ENCODE data around the gene RAB11A.

RAB11A gene

DNA sequence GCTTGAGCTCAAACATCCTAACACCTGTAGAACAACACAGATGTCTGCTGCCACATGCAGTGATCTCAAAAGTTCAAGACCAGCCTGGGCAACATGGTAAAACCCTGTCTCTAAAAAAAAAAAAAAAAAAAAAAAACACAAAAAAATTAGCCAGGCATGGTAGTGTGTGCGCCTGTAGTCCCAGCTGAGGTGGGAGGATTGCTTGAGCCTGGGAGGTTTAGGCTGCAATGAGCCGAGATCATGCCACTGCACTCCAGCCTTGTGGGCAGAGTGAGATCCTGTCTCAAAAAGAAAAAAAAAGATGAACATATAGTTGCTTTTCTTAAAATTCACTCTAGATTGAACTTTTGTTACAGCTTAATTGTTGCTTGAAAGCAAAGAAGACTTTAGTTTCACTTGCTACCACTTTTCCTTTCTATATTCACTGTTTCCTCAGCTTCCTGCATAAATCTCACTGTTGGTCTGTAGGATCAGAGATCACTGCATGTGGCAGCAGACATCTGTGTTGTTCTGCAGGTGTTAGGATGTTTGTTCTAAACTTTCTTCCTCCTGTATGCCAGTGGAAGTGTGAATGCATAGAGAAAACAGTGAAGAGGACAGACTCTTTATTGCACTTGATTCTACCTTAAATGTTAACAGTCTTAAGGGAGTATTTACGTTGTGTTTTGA lies 12.6 kb downstream of the RAB11A start:
- intact Hi-C loops (cut with DNase I), result no loop called here
- DNase-seq, result no peak

DNA sequence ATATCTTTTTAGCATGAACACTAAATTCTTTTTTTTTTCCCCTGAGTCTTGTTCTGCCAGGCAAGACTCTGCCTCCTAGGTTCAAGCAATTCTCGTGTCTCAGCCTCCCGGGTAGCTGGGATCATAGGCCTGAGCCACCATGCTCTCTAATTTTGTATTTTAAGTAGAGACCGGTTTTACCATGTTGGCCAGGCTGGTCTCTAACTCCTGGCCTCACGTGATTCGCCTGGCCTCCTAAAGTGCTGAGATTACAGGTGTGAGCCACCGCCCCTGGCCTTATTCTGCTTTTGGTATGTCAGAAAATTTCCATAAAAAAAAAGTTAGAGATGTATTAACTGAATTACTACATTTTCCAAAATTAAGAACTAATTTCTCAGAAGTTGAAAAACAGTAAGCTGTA lies 14.3 kb downstream of the RAB11A start:
- intact Hi-C loops (cut with DNase I), result no loop called here
- DNase-seq, result no peak

DNA sequence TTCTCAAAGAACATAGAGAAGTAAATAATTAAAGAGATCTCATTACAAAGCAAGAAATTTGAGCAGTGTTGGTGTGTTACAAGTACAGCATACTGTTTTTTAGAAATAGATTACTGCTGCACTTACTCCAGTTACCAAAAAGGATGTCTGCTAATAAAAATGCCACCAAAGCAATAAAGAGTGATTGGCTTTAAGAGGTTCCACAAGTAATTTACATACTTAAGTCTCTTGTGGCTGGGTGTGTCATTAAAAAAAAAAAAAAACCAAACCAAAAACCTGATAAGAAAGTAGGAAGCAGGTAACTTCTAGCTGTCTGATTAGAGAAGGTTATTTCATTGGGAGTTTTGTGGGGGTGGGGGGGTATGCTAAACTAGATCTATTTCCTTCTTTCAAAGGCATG lies 15.2 kb downstream of the RAB11A start:
- intact Hi-C loops (cut with DNase I), result no loop called here
- no peak for DNase-seq

DNA sequence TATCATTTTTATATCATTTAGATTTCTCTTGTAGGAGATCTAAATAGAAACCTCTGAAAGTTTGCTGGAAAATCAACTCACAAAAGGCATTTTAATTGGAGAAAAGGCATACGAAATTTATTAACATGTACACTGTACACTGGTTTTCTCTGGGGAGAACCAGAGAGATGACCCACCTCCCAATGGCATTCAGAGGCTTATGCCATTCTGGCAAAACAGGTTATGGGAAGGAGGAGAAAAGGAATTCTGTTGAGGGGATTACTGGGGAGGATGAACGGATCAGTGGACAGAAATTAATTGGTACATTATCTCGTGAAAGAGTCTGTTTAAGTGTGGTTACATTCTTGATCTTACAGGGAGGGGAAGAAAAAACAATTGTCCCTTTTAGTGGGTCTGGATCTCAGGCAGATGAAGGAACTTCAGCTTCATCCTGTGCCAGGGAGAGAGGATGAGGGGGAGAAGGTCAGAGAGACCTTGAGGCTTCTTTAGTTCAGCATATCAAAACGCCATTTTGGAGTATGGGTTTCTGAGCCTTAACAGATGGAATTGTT lies 16.5 kb downstream of the RAB11A start:
- intact Hi-C loops (cut with DNase I), result no loop called here
- DNase-seq, result no peak

DNA sequence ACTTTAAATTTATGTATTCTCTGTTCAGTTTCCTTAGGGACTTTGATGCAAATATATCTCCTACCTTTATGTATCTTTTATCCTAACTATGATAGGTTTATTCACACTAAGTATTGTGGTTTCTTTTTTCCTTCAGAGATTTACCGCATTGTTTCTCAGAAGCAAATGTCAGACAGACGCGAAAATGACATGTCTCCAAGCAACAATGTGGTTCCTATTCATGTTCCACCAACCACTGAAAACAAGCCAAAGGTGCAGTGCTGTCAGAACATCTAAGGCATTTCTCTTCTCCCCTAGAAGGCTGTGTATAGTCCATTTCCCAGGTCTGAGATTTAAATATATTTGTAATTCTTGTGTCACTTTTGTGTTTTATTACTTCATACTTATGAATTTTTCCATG lies 18.3 kb downstream of the RAB11A start:
- intact Hi-C loops (cut with DNase I), result no loop called here
- DNase-seq, result no peak

DNA sequence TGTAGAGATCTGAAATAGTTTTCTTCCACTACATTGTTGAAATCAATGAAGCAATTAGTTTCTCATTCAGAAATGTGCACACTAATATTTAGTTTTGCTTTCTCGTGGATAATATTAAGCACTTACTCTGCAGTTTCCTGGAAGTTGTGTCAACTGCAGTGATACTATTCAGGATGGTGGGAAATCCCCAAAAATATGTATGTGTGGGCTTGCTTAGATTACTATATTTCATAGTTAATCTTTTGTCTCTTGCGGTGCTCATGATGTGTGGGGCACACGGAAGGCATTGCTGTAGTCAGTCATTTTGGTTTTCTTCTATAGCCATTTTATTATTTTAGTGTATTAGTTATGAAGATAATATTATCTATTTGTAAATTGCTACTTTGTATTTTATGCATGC lies 19.7 kb downstream of the RAB11A start:
- intact Hi-C loops (cut with DNase I), result no loop called here
- no peak for DNase-seq

DNA sequence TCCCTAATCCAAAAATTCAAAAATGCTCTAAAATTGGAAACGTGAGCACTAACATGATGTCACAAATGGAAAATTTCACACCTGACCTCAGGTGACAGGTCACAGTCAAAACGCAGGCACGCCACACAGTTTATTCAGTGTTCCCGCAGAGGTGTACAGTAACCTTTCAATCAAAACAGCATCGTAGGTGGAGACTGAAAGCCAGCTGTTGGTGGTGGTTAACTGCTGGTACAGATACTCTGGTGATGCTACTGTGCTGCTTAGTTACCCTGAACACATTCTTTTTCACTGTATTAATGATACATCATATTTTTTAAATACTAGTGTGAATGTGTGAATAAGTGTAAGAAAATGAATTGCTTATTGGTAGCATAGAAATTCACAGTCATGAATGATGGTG lies 23.8 kb downstream of the RAB11A start:
- intact Hi-C loops (cut with DNase I), result no loop called here
- no peak for DNase-seq

DNA sequence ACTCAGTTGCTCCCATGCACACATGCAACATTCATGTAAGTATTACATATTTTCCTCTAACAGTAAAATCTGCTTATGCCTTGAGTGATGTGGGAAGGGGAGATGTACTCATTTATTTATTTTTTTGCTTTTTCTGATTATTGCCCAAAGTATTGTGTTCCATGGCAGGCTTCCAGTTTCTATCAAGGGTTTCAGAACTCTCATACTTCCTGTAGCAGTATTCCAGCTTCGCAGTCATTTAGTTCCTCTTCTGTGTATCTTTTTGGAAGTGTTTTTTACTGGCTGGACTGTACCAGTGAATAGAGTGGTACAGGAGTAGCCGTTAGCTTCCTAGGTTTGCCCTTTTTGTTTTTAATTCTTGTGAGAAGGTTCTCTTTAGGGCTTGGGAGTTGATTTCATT lies 26.9 kb downstream of the RAB11A start:
- no peak for DNase-seq
- intact Hi-C loops (cut with DNase I), result no loop called here

DNA sequence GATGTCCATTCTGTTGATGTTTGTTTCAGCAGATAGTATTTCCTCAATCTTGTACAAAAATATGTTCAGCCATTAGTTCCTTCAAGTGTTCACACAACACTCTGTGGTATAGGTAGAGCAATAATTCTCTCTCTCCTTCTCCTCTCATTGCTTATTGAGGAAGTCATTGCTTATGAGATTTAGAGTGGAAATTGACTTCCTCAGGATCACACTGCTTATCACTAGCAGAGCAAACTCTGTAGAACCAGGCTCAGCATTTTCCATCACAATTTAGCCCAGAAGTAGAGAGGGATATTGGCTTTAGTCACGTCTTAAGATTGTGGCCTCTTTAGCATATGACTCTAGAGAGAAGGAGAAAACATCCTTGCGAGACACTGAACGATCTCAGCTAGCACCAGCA lies 31.2 kb downstream of the RAB11A start:
- DNase-seq, result no peak
- intact Hi-C loops (cut with DNase I), result no loop called here

DNA sequence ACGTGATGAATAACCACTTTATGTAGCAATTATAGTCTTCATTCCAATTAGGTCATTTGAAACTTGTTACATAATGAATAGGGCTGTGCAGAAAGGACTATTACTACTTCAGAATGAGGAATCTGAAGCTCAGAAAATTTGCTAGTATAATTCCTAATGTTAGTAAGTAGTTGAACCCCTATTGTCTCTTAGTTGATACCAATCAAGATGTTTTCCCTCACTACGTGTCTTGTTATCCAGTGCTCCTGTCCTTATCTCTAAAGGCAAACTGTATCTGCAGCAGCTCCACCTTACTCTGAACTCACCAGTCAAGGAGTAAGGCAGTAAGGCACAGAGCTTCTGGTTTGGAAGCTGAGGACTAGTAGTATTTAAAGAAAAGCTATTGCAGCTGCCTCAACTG lies 32.0 kb downstream of the RAB11A start:
- intact Hi-C loops (cut with DNase I), result no loop called here
- DNase-seq, result no peak

DNA sequence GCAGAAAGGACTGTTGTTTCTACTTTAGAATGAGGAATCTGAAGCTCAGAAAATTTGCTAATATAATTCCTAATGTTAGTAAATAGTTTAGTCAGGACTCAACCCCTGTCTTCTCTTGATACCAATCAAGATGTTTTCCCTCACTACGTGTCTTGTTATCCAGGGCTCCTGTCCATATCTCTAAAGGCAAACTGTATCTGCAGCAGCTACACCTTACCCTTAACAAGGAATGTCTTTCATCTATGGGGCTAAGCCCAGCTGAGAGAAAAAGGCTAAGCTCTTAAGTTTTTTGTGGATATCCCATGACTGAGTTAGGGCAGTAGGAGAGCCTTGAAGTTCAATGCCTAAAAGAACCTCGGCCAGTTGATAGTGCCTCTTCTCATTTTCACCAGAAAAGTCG lies 32.5 kb downstream of the RAB11A start:
- no peak for DNase-seq
- intact Hi-C loops (cut with DNase I), result no loop called here

DNA sequence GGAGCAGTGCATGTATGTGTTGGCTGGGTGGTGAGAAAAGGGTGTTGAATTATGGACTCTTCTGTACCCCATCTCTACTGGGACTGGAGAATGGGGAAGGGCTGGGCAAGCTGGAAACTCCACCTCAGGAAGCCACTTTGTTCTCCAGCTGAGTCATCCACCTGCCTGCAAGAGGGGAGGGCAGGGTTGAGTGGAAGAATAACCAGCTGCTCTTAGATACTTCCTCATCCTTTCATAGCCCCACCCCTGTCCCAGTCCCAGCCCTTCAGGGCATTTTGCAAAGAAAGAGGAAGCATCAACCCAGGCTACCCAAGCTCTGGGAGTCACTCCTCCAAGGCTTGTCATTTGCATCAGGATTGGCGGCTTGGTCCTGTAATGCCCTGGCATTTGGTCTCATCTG lies 33.1 kb downstream of the RAB11A start:
- DNase-seq, result no peak

DNA sequence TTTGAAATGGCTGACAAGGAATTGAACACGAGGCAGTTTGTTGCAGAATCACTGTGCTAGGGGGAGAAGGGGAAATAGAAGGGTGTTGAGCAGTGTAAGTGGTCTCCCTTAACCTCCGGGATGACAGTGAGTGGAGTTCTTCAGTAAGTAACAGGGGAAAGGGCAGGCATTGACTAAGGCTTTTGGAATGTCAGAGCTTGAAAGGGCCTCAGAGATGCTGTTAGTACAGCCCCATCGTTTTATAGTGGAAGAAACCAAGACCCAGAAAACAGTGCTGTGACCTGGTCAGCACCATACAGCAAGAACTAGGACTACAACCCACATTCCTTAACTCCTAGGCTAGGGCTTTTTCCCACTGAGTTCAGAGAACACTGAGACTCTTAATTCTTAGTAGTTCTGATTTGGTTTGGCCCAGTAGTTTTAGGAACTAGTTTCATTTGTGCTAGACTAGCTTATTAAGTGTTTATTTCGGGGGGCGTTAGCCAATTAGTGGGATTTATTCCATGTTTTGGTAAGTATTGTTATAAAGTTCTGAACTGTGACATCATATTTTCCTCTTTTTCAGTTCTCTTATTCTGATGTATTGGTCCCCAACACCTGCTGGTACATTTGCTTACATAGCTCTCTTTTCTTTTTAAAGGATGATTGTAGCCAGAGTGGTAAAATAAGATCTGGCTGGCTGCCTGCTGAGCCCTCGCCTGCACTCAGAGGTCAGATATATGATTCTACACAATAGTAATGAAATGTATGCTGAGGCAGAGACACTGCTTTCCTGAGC lies 34.2 kb downstream of the RAB11A start:
- DNase-seq, result no peak
- intact Hi-C loops (cut with DNase I), result no loop called here

More for the DNA sequence above, 33.1 kb downstream of the RAB11A start:
- intact Hi-C loops (cut with DNase I), result no loop called here

DNA sequence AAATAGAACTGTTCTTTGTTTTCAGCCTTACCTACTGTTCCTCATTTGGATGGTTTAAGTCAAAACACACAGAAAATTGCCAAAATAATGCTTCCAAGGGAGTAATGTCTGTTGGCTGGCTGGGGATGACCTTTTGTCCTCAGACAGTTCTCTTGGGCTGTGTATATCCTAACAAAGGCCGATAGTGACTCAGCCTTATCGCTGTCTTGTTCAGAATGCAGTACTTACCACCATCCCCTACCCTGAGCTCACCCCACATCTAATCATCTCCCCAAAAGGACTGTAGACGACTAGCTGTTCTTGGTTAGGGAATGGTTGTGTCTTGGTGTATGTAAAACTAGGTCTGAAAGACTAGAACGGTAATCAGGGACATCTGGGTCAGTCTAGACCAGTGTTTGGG lies 35.0 kb downstream of the RAB11A start:
- intact Hi-C loops (cut with DNase I), result no loop called here
- DNase-seq, result no peak

DNA sequence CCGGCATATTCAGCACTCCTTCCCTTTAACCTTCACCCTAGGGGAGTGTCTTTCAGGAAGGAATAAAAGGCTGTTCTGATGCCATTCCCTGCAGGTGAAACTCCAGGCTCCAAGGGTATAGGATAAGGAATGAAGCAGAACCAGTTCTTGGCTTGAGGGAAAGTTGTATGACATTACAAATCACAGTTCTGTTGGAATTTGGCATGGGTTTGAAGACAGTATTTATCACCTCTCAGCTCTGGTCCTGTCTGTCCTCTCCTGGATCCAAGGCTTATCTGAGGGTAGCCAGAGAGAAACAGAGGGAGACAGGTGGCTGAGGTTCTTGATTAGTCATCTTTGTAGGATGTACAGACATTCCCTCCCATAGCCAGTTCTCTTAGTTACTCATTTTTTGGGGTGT lies 37.1 kb downstream of the RAB11A start:
- intact Hi-C loops (cut with DNase I), result no loop called here
- DNase-seq, result no peak

DNA sequence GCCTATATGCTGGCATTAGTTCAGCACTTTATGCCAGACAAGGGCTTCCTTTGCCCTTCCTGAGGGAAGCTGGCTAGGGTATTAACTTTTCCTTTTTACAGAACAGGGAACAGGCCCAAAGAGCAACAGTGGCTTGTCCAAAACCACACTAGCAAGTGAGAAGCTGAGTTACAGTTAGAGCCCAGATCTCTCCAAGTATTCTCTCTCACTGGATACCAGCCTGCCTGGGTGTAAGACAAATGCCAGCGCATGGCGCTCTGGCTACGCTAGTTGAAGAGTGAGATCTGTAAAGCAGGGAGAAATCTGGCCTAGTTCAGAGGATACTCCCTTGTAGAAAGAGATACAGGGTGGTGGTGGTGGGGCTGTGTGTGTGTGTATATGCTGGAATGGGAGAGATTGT lies 38.4 kb downstream of the RAB11A start:
- DNase-seq, result no peak
- intact Hi-C loops (cut with DNase I), result no loop called here

DNA sequence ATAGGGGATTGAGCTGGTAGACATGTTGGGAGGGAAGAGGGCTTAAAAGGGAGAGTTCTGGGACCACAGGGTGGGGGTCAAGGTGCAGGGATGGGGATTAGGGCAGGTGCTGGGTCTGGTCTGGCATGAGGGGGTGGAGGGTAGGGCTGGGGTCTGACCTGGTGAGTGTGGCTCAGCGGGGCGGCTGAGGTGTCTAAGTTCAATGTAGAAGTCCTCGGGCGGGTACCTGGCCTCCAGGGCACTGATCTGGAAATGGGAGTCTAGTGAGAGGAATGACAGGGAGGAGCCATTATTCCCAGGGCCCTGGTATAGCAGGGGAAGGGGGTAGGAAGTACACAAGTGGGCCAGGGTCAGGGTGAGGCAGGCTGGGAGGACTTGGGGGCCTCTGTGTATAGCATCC lies 39.6 kb downstream of the RAB11A start:
- DNase-seq, result no peak
- intact Hi-C loops (cut with DNase I), result no loop called here

DNA sequence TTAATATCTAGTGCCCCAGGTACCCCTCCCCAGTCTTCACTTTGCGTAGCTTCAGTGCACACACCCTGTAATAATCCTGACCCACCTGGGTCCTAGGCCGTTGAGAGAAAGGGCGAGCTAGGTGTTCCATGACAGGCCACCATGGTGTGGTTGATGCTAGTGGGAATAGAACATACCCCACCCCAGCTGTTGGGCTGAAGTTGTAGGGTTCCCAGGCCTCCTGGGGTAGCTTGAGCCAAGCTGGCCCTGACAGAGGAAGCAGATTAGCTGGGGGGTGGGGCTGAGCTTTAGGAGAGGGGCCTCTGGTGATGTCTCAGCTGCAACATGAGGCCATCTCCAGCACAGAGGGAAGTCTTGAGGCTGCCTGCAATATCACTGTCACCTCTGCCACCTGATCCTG lies 40.5 kb downstream of the RAB11A start:
- no peak for DNase-seq
- intact Hi-C loops (cut with DNase I), result no loop called here

DNA sequence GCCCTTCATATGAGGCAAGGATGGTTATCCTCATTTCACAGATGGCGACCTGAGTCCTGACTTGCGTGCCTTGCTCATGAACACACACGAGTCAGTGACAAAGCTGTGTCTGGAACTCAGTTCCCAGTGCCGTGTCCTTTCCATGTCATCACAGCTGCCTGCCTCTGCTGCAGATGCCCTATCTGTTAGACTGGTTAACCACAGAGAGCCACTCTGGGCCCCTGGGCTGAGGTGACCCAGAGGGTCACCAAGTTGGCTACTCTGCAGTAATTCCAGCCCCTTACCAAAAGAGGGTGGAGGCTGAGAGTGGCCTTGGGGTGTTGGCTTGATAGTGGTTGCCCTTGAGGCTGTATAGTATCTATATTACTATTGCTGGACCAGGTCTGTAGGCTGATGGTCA lies 41.0 kb downstream of the RAB11A start:
- intact Hi-C loops (cut with DNase I), result no loop called here
- no peak for DNase-seq

DNA sequence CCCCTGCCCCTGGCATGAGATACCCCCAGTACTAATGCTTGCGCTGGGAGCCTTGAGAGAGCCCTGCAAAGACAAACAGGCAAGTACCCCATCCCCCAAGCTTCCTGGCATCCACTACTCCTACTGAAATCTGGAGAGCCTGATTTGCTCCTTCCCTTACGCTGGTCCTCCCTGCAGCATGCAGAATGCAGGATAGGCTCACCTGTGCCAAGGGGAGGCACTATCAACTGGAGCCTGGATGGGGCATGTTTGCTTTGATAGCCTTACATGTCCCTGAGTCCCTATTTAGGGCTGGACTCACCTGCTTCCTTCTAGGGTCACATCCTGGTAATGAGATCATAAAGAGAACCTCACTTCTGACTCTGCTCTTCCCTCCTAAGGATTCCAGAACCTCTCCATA lies 42.9 kb downstream of the RAB11A start:
- intact Hi-C loops (cut with DNase I), result no loop called here

DNA sequence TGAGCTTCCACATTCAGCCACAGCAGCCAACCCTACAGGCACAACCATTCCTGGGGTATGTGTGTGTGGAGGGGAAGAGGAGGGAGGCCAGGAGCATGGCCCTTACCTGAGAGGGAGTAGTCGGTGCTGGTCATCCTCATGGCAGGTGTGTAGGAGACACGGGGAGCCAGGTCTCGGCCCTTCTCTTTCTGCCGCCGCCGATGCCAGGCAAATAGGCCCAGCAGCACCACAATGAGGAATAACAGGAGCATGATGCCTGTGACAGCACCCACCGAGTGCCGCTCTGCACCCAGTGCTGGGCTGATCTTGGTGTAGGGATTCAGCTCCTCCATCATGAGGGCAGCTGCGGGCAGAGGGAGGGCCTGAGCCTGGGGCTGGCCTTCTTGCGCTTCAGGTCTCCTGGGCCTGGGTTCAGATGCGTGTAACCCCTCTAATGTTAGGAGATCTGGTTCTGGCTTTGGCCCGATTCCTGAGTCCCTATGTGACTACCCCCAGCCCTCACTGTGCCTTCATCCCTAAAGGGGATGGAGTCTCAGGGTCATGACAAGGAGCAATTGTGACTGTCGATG lies 44.4 kb downstream of the RAB11A start:
- DNase-seq, result no peak
- intact Hi-C loops (cut with DNase I), result no loop called here

More for the DNA sequence above, 42.9 kb downstream of the RAB11A start:
- no peak for DNase-seq

DNA sequence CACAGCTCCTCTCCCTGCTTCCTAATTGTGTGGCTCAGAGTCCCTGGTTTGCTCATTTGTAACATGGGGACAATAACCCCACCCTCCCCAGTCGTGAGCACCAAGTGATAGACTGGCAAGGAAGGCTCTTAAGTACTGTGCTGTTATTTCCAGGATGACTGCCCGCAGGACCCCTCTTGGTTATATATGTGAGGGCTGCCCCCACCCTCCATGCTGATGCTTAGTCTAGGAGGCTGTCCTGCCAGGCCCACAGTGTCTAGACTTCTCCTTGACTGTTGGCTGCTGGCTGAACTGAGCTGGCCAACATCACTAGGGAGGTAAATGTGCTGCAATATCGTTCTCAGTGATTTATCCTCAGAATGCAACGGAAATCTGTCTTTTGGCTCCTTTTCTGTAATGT lies 45.1 kb downstream of the RAB11A start:
- intact Hi-C loops (cut with DNase I), result no loop called here
- no peak for DNase-seq
